Raji (cell line): Measurements from ENCODE around the gene CATSPER3.

Experiments
- POLR2A ChIP-seq: IDR thresholded peaks from 2 replicates; pipeline ENCODE4 v1.6.1; 2011; ENCODE audit warnings: low read depth, low read length, control low read depth; ENCODE audit not compliant: insufficient read depth

Gene CATSPER3

DNA sequence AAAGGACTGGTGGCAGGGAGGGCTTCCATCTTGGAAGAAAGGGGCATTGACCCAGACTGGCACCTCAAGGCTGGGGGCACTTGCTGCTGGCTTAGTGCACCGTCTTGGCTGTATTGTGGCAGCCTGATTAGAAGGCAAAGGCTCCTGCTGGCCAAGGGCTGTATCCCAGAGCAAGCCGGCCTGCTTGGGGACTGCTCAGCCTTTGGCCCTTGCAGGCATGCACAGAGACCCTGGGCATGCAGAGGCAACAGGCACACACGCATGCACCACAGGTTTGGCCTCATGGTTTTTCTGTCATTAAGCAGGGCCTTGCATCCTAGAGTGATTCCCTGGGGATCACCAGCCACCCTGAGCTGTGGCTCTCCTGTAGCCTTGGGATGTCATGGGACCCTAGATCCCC is 37.4 kb downstream of the CATSPER3 start:
- TF ChIP-seq POLR2A, result no peak

DNA sequence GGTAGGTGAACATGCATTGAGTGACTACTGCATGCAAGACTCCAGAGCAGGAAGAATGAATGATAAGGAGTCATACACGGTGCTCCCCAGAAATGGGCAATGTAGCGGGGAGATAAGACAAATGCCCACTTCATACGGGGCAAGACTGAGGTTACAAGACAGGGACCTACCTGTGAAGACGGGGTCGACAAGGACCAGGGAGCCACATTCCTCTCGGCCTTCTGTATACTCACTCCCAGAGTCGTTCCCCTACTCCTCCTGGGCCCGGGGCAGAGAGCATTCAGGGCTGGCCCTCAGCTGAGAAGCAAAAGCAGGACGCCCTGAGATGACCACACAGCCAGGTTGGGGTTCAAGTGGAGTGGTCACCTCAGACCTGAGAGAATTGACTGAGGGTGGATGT is 39.6 kb downstream of the CATSPER3 start:
- TF ChIP-seq POLR2A, result no peak

DNA sequence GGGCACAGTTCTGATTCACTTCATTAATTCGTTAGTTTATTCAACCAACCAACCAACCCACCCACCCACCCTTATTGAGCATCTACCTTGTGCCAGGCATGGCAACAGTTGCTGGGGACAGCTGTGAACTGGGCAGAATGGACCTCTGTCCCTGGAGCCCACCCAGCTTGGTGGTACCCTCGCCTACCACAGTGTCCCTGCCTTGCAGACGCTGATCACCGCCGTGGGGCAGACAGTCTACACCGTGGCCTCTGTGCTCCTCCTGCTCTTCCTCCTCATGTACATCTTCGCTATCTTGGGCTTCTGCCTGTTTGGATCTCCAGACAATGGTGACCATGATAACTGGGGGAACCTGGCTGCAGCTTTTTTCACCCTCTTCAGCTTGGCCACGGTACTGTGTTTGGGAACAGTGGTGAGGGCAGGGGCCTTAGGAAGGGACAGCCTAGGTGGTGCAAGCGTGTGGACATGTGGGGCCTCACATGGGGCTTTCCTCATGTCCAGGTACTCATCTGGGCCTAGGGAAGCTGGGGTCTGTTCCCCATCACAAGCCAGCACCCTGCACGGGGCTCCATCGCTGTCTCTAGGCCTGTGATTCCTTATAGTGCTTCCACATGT is 40.1 kb downstream of the CATSPER3 start:
- TF ChIP-seq POLR2A, result no peak

DNA sequence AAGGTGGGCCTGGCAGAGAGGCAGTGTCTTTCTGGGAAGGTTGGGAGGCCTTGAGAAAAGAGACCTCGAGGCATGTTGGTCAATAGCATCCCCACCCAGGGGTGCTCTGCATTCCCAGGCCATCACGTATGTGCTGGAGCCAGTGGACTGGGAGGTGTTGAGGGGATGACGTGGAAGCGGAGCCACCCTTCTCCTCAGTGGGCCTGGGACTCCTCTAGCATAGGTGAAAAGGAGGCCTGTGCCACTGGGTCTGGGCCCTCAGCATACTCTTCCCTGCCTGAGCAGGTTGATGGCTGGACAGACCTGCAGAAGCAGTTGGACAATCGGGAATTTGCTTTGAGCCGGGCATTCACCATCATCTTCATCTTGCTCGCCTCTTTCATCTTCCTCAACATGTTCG is 40.8 kb downstream of the CATSPER3 start:
- TF ChIP-seq POLR2A, result no peak

DNA sequence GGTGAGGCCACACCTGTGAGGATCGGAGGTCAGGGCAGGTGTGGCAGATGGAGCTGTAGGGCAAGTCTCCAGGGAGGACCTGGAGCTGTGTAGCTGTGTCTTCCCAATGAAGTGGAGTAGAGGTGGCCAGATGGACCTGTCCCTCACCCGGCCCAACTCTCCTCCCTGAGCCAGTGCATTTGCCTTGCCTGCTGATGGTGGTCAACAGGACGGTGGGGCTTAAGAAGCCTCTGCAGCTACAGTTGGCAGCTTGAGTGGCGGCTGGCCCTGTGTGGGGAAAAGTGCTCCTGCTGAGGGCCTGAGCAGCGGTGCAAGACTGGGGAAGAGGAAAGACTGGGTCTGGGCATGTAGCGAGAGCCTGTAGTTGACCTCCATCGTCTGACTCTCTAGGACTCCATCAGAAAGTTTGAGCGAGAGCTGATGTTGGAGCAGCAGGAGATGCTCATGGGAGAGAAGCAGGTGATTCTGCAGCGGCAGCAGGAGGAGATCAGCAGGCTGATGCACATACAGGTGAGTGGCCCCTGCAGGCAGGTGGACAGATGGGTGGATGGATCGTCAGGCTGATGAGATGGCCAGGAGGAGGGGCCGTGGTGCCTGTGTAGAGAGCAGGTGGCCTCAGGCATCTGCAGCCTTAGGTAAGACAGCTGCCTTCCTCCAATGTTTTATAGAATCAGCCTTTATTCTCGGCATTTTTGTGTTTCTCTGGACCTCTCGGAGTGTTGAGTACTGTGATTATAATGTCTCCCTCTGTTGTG is 41.5 kb downstream of the CATSPER3 start:
- no peak for TF ChIP-seq POLR2A

DNA sequence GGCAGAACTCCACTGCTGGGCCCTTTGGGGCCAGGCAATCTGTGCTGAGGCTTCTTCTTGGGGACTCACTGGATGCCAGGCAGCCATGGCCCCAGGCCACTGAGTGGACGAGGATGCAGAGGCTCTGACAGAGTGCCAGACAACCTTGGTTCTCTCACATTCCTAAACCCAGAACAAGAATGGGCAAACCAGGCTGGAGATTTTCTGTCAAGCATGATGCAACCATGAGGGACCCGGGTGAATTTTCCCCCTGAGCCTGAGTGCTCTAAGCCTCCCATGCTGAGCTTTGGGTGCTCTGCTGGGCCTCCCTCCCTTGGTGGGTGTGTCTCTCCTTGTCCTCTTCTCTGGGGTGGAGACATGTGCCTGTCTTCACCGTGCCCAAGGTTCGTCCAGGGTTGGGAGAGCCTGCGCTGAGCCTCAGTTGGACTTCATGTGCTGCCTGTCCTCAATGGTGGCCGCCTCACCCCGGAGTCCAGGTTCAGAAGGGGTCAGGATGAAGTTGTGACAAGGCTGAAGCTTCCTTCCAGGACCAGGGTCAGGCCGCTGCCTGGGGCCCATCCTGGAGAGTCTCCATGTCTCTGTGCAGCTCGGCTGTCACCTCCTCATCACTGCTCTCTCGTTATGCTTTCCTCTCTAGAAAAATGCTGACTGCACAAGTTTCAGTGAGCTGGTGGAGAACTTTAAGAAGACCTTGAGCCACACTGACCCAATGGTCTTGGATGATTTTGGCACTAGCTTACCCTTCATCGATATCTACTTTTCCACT is 42.2 kb downstream of the CATSPER3 start:
- no peak for TF ChIP-seq POLR2A

DNA sequence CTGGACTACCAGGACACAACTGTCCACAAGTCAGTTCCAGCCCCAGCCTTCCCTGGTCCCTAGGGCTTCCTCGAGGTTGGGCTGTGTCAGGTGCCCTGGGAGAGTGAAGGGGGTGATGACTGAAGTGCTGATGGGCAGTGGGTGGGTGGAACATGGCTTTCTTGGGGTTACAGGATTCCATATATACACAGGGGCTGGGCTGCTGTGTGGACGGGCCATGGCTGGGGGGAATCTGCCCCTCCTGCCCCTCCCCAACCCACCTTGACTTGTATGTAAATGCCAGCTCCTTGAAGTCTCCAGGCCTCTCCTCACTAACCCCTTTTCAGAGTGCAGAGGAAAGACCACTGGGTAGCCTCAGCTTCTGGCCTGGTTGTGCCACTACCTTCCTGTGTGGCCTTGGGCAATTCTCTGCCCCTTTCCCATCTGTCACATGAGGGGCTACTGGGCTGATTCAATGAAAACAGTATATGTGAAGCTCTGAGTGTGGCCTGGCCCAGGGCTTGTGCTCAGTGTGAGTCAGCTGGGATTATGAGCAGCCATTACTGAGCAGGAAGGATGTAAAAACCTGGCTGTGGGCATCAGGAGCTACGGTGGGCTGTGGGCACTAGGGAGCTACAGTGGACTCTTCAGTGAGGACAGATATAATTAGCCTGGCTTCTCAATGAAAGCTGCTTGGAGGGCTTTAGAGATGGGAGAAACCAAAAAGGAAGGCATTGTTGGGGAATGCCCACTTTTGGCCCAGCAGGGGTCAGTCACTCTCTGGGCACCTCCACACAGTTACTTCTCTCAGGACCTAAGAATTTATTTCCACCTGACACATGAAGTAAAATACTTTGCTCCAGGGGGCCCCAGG is 43.0 kb downstream of the CATSPER3 start:
- TF ChIP-seq POLR2A, result no peak

DNA sequence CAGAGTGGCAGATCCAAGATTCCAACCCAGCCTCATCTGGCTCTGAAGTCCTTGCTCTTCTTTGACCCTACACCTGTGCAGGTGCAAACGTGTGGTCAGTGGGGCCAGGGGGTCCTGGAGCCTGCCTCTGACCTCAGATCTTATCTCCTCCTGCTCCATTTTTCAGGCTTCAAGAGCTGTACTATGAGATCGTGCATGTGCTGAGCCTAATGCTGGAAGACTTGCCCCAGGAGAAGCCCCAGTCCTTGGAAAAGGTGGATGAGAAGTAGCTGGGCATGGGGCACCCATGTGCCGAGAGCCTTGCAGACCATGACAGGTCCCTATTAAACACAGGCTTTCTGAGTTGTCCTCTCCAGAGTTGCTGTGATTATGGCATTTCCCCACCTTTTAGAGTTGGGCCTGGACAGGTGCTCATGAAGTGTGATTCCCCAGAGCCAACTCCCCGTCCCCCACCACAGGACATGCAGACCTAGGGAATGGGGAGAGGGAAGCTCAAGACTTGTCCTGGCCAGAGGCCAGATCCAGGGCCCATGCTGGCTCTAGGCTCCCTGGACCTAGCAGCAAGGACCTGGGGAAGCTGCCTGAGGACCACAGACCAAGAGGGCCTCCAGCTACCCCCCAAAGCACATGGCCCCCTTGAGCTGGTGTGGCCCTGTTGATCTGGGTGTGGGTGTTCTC is 43.8 kb downstream of the CATSPER3 start:
- no peak for TF ChIP-seq POLR2A

DNA sequence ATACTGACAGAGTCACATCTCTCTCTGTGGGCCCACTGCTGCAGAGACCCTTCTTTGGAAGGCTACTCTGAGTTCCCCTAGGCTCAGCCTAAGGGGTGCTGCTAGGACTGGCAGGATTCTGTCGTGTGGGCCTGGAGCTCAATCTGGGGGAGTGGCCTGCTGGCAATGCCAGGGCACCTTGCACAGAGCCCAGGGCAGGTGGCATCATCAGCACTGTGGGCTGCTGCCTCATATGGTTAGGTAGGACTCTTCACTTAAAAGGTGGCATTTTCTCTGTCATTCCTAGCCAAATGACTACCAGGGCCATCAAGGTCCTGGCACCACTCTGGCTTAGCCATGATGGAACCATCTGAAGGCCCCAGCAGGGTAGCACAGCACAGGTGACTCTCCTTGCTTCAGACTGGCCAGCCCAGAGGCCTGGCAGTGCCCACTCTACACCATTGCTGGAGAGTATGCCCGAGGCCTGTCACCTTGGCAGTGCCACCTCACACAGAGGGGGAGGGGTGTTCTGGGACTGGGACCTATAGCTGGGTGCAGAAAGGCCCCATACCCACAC is 44.4 kb downstream of the CATSPER3 start:
- no peak for TF ChIP-seq POLR2A

DNA sequence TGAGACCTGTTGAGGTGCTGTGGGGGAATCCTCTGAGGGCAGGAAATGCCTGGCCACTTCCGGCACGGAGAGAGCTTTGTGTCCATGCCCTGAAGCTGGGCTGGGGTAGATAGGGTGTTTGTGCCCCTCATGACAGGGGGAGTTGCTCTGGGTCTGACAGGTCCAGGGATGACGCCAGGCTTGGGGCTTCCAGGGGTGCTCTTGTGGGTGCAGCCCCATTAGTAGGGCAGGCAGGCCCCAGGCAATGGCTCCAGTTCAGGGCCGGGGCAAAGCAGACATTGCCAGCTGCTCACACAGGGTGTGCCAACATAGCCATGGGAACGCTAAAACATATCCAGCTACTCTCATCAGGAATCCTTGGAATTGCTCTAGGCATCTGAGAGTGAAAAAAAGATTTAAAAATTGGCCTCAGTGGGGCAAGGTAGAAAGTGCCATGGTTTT is 45.3 kb downstream of the CATSPER3 start:
- no peak for TF ChIP-seq POLR2A

DNA sequence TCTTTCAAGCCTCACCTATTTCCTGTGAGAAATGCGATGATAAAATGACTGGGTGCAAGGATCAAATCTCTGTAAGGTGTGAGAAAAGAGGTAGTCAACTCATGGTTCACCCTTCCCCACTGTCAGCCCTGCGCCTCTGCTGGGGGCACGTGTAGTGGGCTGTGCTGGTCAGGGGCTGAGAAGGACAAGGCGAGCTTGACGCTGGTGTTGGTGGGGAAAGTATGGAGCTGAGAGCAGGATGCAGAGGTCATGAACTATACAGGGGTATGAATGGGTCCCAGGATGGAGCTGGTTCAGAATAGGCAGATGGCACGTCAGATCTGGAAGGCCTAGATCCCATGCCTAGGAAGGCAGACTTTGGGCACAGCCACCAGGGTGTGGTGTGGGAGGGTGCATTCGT is 45.7 kb downstream of the CATSPER3 start:
- no peak for TF ChIP-seq POLR2A

DNA sequence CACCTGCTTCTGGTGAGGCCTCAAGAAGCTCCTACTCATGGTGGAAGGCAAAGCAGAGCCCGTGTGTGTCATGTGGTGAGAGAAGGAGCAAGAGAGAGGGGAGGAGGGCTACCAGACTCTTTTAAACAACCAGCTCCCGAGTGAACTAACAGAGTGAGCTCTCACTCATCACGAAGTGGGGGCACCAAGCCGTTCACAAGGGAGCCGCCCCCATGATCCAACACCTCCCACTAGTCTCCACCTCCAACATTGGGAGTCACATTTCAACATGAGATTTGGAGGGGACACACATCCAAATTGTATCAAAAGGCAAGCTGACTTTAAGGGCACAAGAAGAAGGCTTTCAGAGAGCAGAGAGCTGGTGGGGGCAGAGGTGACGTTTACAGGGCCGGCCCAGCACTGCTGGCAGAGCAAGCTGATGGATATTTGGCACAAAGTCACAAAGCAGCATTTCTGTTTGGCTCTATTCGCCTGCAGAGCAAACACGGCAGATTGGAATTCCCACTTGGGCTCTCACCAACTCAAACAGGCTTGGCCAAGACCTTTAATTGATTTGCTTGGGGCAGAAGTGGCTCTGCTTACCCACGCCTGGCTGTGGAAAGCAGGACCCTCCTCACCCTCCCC is 46.4 kb downstream of the CATSPER3 start:
- no peak for TF ChIP-seq POLR2A

DNA sequence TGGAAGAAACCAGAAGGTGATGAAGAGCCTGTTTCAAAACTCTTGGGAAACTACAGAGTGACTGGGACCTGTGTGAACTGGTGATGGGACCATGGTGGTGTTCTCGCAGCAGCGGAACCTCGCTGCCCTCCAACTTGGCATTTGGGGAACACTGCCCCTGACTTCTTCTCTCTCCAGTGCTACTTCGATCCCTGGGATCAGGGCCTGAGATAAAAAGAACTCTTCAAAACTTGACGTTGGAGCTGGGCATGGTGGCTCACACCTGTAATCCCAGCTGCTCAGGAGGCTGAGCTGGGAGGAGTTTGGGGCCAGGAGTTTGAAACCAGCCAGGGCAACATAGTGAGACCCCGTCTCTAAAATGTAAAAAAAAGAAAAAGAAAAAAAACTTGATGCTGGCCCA is 48.2 kb downstream of the CATSPER3 start:
- TF ChIP-seq POLR2A, result no peak

DNA sequence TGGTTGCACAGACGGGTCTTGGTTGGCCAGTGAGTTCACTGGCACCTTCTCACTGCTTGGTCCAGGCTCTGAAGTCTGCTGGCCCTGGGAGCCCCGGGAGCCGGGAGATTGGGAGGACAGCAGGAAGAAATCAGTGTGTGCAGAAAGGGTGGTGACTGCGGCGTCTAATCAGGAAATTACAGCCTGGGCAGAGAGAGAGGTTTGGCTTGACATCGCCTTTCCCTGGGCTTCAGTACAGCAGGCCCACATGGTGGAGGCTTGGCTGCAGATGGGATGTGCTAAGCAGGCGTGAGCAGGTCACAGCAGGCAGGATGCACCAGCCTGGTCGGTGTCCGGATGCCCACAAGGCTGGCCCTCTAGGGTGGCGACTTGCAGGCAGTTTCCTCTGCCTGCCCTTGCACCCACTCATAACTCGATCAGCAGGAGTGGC is 49.2 kb downstream of the CATSPER3 start:
- no peak for TF ChIP-seq POLR2A
